Tibial artery (tissue), 4 donors: ENCODE results near the gene LDAF1.

Source experiments
- DNase-seq, 2 donors: peaks; one replicate each; pipeline ENCODE4 v3.0.0-alpha.2; 2019
- H3K27ac ChIP-seq, 2 donors: fragments of 200-600 bp; sonication (generic) in 1 of 2; 1 replicate in 1 of 2; 2 replicates in 1 of 2; pipeline ENCODE4 v1.5.1; 2018 to 2019; ENCODE audit warnings: mild to moderate bottlenecking in 1 of 2
- H3K27me3 ChIP-seq, 2 donors: fragments of 200-600 bp; sonication (generic) in 1 of 2; one replicate each; pipeline versions ENCODE4 v1.5.1 to v1.6.0; 2016 to 2019
- H3K36me3 ChIP-seq, 3 donors: fragments of 200-600 bp; sonication (generic) in 2 of 3; one replicate each; pipeline ENCODE4 v1.5.1; 2016 to 2019; ENCODE audit warnings: mild to moderate bottlenecking in 2 of 3
- H3K4me1 ChIP-seq, 4 donors: fragments of 200-600 bp; sonication (generic) in 2 of 4; 1 replicate in 3 of 4; 2 replicates in 1 of 4; pipeline ENCODE4 v1.5.1; 2016 to 2019
- H3K4me3 ChIP-seq, 2 donors: fragments of 200-600 bp; sonication (generic) in 1 of 2; 1 replicate in 1 of 2; 2 replicates in 1 of 2; pipeline ENCODE4 v1.5.1; 2018 to 2019; ENCODE audit warnings: mild to moderate bottlenecking in 2 of 2
- H3K9me3 ChIP-seq, 3 donors: fragments of 200-600 bp; sonication (generic) in 1 of 3; one replicate each; pipeline ENCODE4 v1.5.1; 2016 to 2019
- CTCF ChIP-seq, 2 experiments: fragments of 200-600 bp in 1 of 2; fragments of 450-650 bp in 1 of 2; IDR thresholded peaks; one replicate each; pipeline ENCODE4 v1.5.1; 2017 to 2019; ENCODE audit warnings: antibody characterized with exemption in 2 of 2, mild to moderate bottlenecking in 1 of 2, moderate library complexity in 1 of 2
- intact Hi-C: fragments of 100-400 bp; cut with DNase I; formaldehyde crosslinking; loops from one replicate; pipeline ENCODE4 v1.15.0; 2023; ENCODE audit warnings: low total_unique reads

The LDAF1 gene

GRCh38 chr16:21206550-21206949 lies 48.1 kb downstream of the LDAF1 start:
- Histone ChIP-seq H3K4me3 (no peak overlapping the region), H3K36me3 (no peaks in the 10 kb centered on the region), H3K9me3 (no peaks in the 10 kb centered on the region), H3K27me3 (peaks cover 0 to 11% of the 10 kb centered on the region in 2 donors), H3K27ac (no peak overlapping the region), H3K4me1 (no peaks in the 10 kb centered on the region)
- intact Hi-C loops: no loop called here
- DNase-seq: no peak
- no peak for TF ChIP-seq CTCF (IDR thresholded peaks at IDR 0.05)

GRCh38 chr16:21208446-21209230 lies 50.2 kb downstream of the LDAF1 start:
- no peaks in the 10 kb centered on the region for H3K9me3 ChIP-seq
- intact Hi-C loops: no loop called here
- H3K27ac ChIP-seq: no peak overlapping the region
- peaks cover 0 to 21% of the 10 kb centered on the region in 2 donors for H3K27me3 ChIP-seq
- H3K36me3 ChIP-seq: no peaks in the 10 kb centered on the region
- no peaks in the 10 kb centered on the region for H3K4me1 ChIP-seq
- no peak for TF ChIP-seq CTCF (IDR thresholded peaks at IDR 0.05)
- no peak overlapping the region for H3K4me3 ChIP-seq
- no peak for DNase-seq

GRCh38 chr16:21211486-21211885 lies 53.0 kb downstream of the LDAF1 start, which contains the start of gene ZP2:
TSS of gene ZP2 (minus strand) at chr16:21211574. CDS start at chr16:21211547, 27 bp downstream.
- no peak for DNase-seq
- TF ChIP-seq CTCF (IDR thresholded peaks at IDR 0.05): no peak
- Histone ChIP-seq H3K27ac (no peak within 1 kb of the TSS), H3K36me3 (no peaks in the 10 kb centered on the region), H3K4me1 (no peaks in the 10 kb centered on the region), H3K9me3 (no peaks in the 10 kb centered on the region), H3K4me3 (no peak within 1 kb of the TSS), H3K27me3 (peaks cover 0 to 25% of the 10 kb centered on the region in 2 donors)
- intact Hi-C loops: no loop called here

- Histone ChIP-seq H3K36me3 (no peaks in the 10 kb centered on the region), H3K27ac (no peak overlapping the region), H3K9me3 (no peaks in the 10 kb centered on the region), H3K4me3 (no peak overlapping the region), H3K27me3 (peaks cover 0 to 31% of the 10 kb centered on the region in 2 donors), H3K4me1 (no peaks in the 10 kb centered on the region)
- no peak for TF ChIP-seq CTCF (IDR thresholded peaks at IDR 0.05)
- intact Hi-C loops: no loop called here
- no peak for DNase-seq
Observed at GRCh38 chr16:21214086-21214485, 55.6 kb downstream of the LDAF1 start.

GRCh38 chr16:21217121-21217520 lies 58.6 kb downstream of the LDAF1 start:
- no peak overlapping the region for H3K27ac ChIP-seq
- no peaks in the 10 kb centered on the region for H3K36me3 ChIP-seq
- intact Hi-C loops: no loop called here
- TF ChIP-seq CTCF (IDR thresholded peaks at IDR 0.05): no peak
- peaks cover 0 to 20% of the 10 kb centered on the region in 2 donors for H3K27me3 ChIP-seq
- no peak for DNase-seq
- no peak overlapping the region for H3K4me3 ChIP-seq
- no peaks in the 10 kb centered on the region for H3K9me3 ChIP-seq
- no peaks in the 10 kb centered on the region for H3K4me1 ChIP-seq
